ENCODE measurements around the gene CDH4. TPM values are rescaled to one million over a fixed set of nuclear protein-coding genes. Genes with fewer than 3 reads are reported as not detected.

Gene CDH4
- total RNA-seq, 1 experiment from 2014 or later, result not detected

DNA sequence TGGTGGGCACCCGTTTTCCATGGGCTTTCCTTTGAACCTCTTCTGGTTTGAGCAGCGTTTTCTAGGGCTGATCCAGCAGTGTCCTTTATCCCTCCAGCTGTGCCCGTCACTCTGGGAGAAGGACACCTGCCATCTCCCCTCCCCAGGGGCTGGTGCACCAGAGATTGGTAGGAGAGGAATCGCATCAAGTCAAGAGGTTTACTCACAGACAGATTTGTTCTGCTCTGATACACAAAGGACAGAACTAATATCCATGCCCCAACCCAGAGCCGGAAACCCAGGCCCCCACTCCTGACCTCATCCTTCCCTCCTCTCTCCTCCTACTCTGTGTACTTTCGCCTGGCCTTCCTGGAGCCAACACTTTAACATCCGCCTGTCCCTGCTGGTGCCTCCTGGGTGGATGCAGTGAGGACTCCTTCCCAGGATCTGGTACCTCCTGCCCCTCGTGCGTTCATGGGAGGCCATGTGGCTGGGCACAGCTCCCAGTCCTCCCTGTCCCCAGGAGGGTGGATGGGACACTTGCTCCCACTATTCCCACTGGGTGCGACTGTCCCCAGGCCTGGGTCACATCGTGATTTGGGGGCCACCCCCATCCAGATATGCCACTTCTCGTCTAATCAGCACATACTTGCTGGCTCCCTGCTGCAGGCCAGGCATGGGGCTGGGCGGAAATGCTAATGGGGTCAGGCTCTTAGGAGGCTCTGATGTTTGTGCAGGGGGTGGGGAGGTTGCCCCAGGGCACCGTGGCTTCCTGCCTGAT is 286.3 kb downstream of the CDH4 start:
- ChIA-PET POLR2A (ENCODE audit: unreplicated experiment) (no interaction called here), CTCF (no interaction called here)
- H3K27ac ChIP-seq, result no peak overlapping the region
- DNase-seq, result no peak
- H3K9me3 ChIP-seq (ENCODE audit: insufficient read depth, low read depth), result no peaks in the 10 kb centered on the region
- no peaks in the 10 kb centered on the region for H3K79me2 ChIP-seq (ENCODE audit: low read depth)
- H3K36me3 ChIP-seq (ENCODE audit: low read depth), result no peaks in the 10 kb centered on the region
- TF ChIP-seq, protein P1, sequence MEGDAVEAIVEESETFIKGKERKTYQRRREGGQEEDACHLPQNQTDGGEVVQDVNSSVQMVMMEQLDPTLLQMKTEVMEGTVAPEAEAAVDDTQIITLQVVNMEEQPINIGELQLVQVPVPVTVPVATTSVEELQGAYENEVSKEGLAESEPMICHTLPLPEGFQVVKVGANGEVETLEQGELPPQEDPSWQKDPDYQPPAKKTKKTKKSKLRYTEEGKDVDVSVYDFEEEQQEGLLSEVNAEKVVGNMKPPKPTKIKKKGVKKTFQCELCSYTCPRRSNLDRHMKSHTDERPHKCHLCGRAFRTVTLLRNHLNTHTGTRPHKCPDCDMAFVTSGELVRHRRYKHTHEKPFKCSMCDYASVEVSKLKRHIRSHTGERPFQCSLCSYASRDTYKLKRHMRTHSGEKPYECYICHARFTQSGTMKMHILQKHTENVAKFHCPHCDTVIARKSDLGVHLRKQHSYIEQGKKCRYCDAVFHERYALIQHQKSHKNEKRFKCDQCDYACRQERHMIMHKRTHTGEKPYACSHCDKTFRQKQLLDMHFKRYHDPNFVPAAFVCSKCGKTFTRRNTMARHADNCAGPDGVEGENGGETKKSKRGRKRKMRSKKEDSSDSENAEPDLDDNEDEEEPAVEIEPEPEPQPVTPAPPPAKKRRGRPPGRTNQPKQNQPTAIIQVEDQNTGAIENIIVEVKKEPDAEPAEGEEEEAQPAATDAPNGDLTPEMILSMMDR (conservative IDR thresholded peaks at IDR 0.05), result no peak
- TF ChIP-seq EZH2 (IDR thresholded peaks at IDR 0.05; ENCODE audit: low read depth), result no peak
- BruUV-seq (replicated peaks), result no TSS peak
- H3K4me1 ChIP-seq (replicated peaks; ENCODE audit: insufficient read depth), result no peaks in the 10 kb centered on the region
- H3K4me2 ChIP-seq, result no peak overlapping the region
- H4K20me1 ChIP-seq (ENCODE audit: insufficient read depth), result no peaks in the 10 kb centered on the region; the same call in 1 of the 2 replicates
- intact Hi-C loops (cut with micrococcal nuclease; ENCODE audit: unreplicated experiment), result no loop called here
- no peaks in the 10 kb centered on the region for H3F3A ChIP-seq (ENCODE audit: insufficient read depth, low read depth)
- H3K4me3 ChIP-seq, result no peak overlapping the region
- H2AFZ ChIP-seq, result no peak overlapping the region
- H3K27me3 ChIP-seq (ENCODE audit: insufficient read depth, low read depth), result peaks cover 100% of the 10 kb centered on the region
- H3K9me2 ChIP-seq (ENCODE audit: insufficient read depth), result no peaks in the 10 kb centered on the region

DNA sequence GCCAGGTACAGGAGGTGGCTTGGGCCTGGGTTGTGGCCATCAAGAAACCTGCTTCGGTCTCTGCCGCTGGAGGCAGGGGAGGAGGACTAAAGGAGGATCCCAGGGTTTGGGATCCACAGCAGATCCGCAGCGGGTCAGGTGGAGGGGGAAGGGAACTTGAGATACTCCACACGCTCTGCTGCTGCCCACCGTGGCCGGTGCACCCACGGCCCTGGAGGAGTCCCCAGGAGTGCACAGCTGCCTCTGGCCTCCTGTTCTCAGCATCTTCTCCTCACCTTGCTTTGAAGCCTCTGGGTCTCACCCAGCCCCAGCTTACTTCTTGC is 286.8 kb downstream of the CDH4 start:
- no peaks in the 10 kb centered on the region for H3K36me3 ChIP-seq (ENCODE audit: low read depth)
- H3K4me3 ChIP-seq, result no peak overlapping the region
- DNase-seq, result no peak
- H3K79me2 ChIP-seq (ENCODE audit: low read depth), result no peaks in the 10 kb centered on the region
- no peaks in the 10 kb centered on the region for H3K4me1 ChIP-seq (replicated peaks; ENCODE audit: insufficient read depth)
- no peaks in the 10 kb centered on the region; the same call in 1 of the 2 replicates for H4K20me1 ChIP-seq (ENCODE audit: insufficient read depth)
- no peaks in the 10 kb centered on the region for H3K9me2 ChIP-seq (ENCODE audit: insufficient read depth)
- H3K9me3 ChIP-seq (ENCODE audit: insufficient read depth, low read depth), result no peaks in the 10 kb centered on the region
- ChIA-PET CTCF (no interaction called here), POLR2A (ENCODE audit: unreplicated experiment) (no interaction called here)
- no peak overlapping the region for H3K27ac ChIP-seq
- no peaks in the 10 kb centered on the region for H3F3A ChIP-seq (ENCODE audit: insufficient read depth, low read depth)
- peaks cover 100% of the 10 kb centered on the region for H3K27me3 ChIP-seq (ENCODE audit: insufficient read depth, low read depth)
- no peak overlapping the region for H2AFZ ChIP-seq
- TF ChIP-seq EZH2 (IDR thresholded peaks at IDR 0.05; ENCODE audit: low read depth), result no peak
- TF ChIP-seq, protein P1 (conservative IDR thresholded peaks at IDR 0.05), result no peak
- intact Hi-C loops (cut with micrococcal nuclease; ENCODE audit: unreplicated experiment), result no loop called here
- no TSS peak for BruUV-seq (replicated peaks)
- H3K4me2 ChIP-seq, result no peak overlapping the region

DNA sequence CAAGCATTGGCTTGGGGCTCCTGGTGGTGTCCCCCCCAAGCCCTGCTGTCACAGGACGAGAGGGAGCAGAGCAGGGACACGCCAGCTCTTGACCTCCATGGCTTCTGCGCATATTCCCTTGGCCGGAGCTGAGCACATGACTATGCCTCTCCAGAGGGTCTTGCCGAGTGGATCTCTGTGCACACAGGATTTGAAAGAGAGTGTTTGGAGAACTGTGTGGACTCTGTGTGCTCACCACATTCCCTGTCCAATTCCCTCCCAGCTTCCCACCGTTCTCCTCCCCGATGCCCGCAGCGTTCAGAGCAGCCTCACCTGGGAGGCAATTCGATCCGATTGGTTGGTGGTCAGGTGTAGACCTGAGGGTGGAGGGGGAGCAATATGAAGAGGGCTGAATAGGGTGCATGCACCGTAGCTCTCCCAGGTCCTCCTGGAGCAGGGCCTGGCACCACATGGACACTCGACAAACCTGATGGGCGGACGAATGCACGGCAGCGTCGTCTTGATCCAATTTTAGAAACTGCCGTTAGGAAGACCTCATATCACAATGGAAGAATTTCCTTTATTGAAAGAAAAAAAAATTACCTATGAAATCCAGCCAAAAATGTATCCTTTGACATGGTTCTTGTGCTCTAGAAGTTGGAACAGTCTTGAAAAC is 287.8 kb downstream of the CDH4 start:
- no peak overlapping the region for H2AFZ ChIP-seq
- BruUV-seq (replicated peaks), result no TSS peak
- H3F3A ChIP-seq (ENCODE audit: insufficient read depth, low read depth), result no peaks in the 10 kb centered on the region
- H3K4me1 ChIP-seq (replicated peaks; ENCODE audit: insufficient read depth), result no peaks in the 10 kb centered on the region
- TF ChIP-seq EZH2 (IDR thresholded peaks at IDR 0.05; ENCODE audit: low read depth), result no peak
- TF ChIP-seq, protein P1 (conservative IDR thresholded peaks at IDR 0.05), result no peak
- peaks cover 100% of the 10 kb centered on the region for H3K27me3 ChIP-seq (ENCODE audit: insufficient read depth, low read depth)
- no peaks in the 10 kb centered on the region for H3K36me3 ChIP-seq (ENCODE audit: low read depth)
- no peak overlapping the region for H3K4me2 ChIP-seq
- no peak for DNase-seq
- H3K9me2 ChIP-seq (ENCODE audit: insufficient read depth), result no peaks in the 10 kb centered on the region
- H3K27ac ChIP-seq, result no peak overlapping the region
- ChIA-PET CTCF (no interaction called here), POLR2A (ENCODE audit: unreplicated experiment) (no interaction called here)
- H3K79me2 ChIP-seq (ENCODE audit: low read depth), result no peaks in the 10 kb centered on the region
- H4K20me1 ChIP-seq (ENCODE audit: insufficient read depth), result no peaks in the 10 kb centered on the region
- intact Hi-C loops (cut with micrococcal nuclease; ENCODE audit: unreplicated experiment), result no loop called here
- no peaks in the 10 kb centered on the region for H3K9me3 ChIP-seq (ENCODE audit: insufficient read depth, low read depth)
- H3K4me3 ChIP-seq, result no peak overlapping the region
